ENCODE data around the gene FAM236A. TPM values are rescaled to one million over a fixed set of nuclear protein-coding genes. Genes with fewer than 3 reads are reported as not detected.

FAM236A gene
- total RNA-seq, 3 donors from 2014 or later: not detected

Other genes starting within 250 kb of the FAM236A start
- 1 to 10 TPM; 3.1 to 9.3 (median 5.9) TPM for gene PHKA1, start 223.9 kb upstream of the FAM236A start, total RNA-seq
- not detected for gene DMRTC1B, start 161.3 kb upstream of the FAM236A start, total RNA-seq
- not detected for gene FAM236B, start 155.5 kb upstream of the FAM236A start, total RNA-seq
- not detected for gene FAM236D, start 130.0 kb upstream of the FAM236A start, total RNA-seq
- not detected for gene FAM236C, start 25.6 kb upstream of the FAM236A start, total RNA-seq
- not detected for gene DMRTC1, start 5.6 kb downstream of the FAM236A start, total RNA-seq
- gene PABPC1L2B, start 64.7 kb downstream of the FAM236A start, total RNA-seq: not detected
- gene PABPC1L2A, start 141.3 kb downstream of the FAM236A start, total RNA-seq: not detected